Suprapubic skin (tissue), 3 donors: ENCODE data around the gene PACS2.

ENCODE experiments used
- CTCF ChIP-seq, 2 donors: fragments of 200-600 bp in 1 of 2; fragments of 450-650 bp in 1 of 2; sonication (generic) in 1 of 2; IDR thresholded peaks; one replicate each; pipeline ENCODE4 v1.5.1; 2016 to 2019; ENCODE audit warnings: antibody characterized with exemption in 2 of 2, mild to moderate bottlenecking in 1 of 2, moderate library complexity in 1 of 2
- EP300 ChIP-seq: sonication (generic); formaldehyde crosslinking; IDR thresholded peaks from one replicate; pipeline ENCODE4 v1.6.1; 2017; ENCODE audit warnings: antibody characterized with exemption
- POLR2A ChIP-seq, 2 donors: fragments of 450-650 bp; IDR thresholded peaks; one replicate each; pipeline ENCODE4 v1.6.1; 2017; ENCODE audit warnings: antibody characterized with exemption in 2 of 2, mild to moderate bottlenecking in 2 of 2, moderate library complexity in 2 of 2

- TF ChIP-seq CTCF (IDR thresholded peaks at IDR 0.05) = no peak
- no peak for TF ChIP-seq POLR2A (IDR thresholded peaks at IDR 0.05)
- no peak for TF ChIP-seq EP300
Observed at GRCh38 chr14:105391541-105391940, 77.0 kb downstream of the PACS2 start.
